ENCODE measurements around the gene ZSCAN2.
"Not testable (repeated sequence)": the region's sequence is repeated elsewhere in the genome, so short reads cannot be mapped to it uniquely, and the experiment has no call there.

Gene ZSCAN2

DNA sequence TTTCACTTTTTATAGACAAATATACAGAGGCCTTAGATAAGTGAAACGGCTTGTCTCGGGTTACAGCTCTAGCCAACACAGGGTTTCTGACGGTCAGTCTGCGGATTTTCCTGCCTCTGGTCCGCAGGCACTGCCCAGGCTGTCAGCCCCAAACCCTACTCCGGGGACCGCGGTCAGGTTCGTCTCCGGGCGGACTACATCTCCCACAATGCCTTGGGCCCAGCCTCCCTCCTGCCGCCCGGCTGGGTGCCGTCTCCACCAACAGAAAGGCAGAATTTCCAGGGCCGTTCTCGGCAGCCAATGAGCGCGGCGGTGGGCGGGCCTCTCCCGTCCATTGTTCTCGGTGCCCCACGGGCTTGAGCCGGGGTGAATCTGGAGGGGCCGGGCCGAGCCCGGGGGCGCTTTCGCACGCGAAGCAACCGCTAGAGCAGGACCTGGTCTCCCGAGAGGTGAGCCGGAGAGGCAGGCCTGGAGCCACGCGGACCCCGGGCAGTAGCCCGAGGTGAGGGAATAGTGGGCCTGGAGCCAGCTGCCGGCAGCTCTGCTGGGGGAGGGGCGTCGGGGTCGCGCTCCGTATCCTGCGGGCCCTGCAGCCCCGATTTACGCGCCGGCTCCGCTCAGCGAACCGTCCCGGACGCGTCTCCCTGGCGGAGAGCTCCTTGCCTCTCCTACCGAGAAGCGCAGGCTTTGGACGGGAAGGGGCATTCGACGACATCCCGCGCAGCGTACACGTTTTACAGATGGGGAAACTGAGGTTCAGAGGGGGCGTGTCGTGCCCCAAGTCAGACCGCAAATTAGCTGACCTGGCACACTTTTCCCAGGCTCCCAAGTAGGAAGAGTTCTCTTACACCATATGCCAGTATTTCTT is at the start of gene ZSCAN2:
Gene ZSCAN2, plus strand, starts transcription at position 323 of the 868 bp plus-strand sequence. CDS start 2,919 bp downstream, outside the sequence.
- peak; percentile 84 to 93 (median 89) for DNase-seq

DNA sequence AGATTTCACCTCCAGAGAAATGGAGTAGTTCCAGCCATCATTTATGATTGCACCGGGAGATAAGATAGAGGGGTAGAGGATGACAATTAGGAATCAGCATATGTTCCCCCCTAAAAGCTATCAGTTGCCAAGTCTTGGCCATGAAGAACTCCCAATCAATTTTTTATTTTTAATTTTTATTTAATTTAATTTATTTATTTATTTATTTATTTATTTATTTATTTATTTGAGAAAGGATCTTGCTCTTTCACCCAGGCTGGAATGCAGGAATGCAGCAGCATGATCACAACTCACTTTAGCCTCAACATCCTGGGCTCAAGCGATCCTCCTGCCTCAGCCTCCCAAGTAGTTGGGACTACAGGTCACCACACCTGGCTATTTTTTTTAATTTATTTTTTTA is 49.2 kb upstream of the ZSCAN2 start:
- DNase-seq: not testable (repeated sequence)

DNA sequence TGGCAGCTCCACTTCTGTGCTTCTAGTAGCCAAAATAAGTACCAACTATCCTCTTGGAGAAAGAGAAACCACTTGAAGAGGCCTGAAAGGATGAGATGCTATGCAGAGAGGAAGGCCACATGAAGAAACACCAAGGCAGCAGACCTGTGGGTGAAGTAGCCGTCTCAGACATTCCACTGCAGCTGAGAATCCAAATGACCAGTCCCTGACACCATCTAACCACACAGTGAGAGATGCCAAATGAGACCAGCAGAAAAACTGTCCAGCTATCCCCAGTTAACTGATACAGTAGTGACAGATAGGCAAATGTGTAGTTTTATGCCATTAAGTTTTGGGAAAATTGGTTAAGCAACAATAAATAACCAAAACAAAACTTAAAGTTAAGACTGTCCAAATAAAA is 47.9 kb upstream of the ZSCAN2 start:
- DNase-seq: no peak

DNA sequence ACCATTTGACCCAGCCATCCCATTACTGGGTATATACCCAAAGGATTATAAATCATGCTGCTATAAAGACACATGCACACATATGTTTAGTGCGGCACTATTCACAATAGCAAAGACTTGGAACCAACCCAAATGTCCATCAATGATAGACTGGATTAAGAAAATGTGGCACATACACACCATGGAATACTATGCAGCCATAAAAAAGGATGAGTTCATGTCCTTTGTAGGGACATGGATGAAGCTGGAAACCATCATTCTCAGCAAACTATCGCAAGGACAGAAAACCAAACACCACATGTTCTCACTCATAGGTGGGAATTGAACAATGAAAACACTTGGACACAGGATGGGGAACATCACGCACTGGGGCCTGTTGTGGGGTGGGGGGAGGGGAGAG is 44.1 kb upstream of the ZSCAN2 start:
- not testable (repeated sequence) for DNase-seq

DNA sequence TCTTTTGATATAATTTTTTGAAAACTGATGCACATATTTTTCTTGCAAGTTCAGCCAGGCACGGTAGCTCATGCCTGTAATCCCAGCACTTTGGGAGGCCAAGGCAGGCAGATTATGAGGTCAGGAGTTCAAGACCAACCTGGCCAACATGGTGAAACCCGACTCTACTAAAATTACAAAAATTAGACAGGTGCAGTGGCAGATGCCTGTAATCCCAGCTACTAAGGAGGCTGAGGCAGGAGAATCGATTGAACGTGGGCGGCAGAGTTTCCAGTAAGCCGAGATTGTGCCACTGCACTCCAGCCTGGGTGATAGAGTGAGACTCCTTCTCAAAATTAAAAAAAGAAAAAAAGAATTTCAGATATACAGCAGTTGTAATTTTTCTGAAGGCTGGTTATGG is 32.8 kb upstream of the ZSCAN2 start:
- not testable (repeated sequence) for DNase-seq

DNA sequence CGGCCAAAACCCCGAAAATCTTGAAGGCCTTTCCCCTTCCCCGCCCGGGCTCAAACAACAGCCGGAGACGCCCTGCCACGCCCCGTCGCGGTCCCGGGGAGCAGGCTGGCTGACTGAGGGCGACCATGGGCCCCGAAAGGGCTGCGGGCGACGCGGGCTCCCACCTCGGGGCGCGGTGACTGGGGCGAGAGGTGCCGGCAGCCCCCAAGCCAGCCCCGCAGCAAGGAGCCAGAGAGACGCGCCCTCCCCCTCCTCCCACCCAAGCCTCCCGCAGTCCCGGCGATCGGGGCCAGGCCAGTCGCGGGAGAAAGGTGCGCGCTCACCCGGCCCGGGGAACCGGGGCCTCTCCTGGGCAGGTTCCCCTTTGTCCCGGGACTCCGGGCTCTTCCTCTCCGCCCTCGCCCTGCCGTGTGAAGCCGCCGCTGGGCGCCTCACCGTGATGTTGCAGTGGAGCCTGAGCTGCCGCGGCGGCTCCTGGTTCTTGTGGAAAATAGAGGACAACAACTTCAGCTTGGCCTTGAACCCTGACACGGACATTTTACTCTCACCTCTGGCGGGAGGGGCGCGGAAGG is 30.6 kb upstream of the ZSCAN2 start:
- DNase-seq: peak in 5 of 6 experiments; percentile 10 to 56 (median 21)

DNA sequence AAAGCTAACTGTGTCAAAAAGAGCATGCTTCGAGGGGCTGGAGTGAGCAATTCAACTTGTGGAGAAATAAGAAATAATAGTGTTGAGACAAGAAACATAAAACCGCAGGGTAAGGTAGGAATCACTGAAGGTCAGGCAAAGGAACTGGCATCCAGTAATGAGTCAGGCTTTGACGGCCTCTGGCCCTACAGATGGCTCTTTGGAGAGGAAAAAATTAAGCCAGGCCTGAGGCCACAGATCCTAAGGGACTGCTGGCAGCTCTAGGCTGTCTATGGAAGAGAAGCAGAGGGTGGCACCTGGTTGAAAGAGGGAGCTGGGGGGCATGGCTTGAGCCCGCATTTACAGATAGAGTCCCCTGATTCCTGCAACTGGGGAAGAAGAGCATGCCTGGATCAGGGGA is 28.6 kb upstream of the ZSCAN2 start:
- DNase-seq: no peak

DNA sequence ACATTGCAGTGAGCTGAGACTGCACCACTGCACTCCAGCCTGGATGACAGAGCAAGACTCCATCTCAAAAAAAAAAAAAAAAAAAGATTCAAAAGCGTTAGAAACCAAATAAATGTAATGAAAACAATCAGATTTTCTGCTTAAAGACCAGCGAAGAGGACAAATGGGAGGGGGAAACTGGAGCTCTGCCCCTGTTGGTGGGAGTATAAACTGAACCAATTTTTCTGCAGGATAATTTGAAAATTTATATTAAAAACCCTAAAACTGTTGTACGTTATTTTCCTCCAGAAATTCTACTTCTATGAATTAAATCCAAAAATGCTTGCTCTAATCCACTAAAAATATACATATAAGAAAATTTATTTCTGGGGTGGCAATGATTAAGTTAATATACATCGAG is 25.3 kb upstream of the ZSCAN2 start:
- DNase-seq: no peak

DNA sequence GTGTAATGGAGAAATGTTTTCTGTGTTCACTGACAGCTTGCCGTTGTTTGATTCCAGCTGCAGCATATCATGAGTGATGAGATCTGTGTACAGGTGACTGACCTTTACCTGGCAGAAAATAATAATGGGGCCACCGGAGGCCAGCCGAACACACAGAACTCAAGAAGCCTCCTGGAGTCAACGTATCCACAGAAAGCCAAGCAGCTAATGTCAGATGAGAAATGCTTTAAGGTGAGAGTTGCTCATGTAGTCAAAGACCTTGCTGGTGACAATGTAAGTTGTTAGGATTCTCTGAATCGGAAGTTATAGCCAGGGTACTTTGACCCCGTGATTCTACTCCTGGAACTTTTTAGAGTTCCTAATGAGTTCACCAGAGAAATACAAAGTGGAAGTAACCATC is 22.9 kb upstream of the ZSCAN2 start:
- not testable (repeated sequence) for DNase-seq

DNA sequence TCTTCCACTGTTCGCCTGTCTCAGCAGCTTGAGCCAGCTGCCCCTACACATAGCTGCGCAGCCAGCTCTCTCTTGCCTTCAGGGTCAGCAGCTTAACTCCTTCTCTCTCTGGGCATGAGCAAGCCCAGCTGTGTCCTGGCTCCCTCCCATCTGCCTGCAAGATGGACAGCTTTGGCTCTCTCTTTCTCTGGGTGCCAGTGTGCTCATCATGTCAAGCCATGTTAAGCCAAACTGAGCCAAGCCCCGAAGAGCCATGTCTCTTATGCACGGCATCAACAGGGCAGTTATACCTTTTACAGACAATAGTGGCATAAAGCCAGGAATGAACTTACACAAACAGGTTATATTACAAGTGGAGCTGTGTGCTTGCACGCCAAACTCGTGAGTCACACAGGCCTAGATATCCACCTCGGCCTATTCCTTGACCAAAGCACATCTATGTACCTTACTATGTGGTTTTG is 21.5 kb upstream of the ZSCAN2 start:
- not testable (repeated sequence) for DNase-seq

DNA sequence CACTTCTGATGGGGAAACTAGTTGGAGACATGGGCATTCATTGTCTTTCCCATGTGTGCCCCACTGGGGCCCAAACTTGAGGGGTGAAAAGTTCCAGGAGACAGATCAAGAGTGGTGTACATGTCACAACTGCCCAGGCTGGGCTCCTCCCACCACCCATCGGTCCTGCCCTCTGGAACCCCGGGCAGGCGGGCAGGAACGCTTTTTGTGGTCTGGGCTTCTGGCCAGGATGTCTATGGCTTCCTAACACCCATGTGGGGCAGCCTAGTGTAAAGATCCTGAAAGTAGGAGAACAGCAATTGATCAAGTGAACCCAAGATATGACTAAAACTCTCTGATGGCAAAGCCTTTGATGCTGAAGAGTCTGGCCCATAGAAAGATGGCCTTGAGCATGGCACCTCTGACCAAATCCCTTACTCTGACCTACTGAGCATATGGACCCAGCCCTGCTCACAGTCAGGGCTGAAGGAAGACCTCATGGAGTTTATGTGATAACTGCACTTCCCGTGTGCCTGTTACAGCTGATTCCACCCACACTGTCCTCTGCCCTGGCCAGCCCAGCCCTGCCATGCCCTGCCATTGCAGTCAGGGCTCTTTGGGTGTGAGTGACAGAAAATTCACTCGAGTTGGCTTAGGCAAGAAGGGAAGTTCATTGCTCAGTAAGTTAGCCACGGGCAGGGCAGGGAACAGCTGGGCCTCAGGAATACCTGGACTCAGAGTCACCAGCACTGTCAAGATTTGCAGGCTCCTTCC is 19.0 kb upstream of the ZSCAN2 start:
- DNase-seq: not testable (repeated sequence)

DNA sequence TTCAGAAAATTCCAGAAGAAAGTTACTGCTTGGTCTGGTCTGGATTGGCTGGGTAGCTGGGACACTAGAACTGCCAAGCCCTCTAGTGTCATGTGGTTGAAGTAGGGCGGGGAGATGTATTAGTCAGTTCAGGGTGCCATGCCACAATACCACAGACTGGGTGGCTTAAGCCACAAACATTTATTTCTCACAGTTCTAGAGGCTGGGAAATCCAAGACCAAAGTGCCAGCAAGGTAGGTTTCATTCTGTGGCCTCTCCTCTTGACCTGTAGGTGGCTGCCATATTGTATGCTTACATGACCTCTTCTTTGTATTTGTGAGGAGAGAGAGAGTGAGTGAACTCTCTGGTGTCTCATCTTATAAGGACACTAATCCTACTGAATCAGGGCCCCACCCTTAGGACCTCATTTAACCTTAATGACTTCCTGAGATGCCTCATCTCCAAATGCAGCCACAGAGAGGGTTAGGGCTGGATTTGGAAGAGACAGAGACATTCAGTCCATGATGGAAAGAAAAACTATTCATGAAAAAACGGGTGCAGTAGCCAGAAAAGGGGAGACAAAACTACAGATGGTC is 18.1 kb upstream of the ZSCAN2 start:
- DNase-seq: no peak

DNA sequence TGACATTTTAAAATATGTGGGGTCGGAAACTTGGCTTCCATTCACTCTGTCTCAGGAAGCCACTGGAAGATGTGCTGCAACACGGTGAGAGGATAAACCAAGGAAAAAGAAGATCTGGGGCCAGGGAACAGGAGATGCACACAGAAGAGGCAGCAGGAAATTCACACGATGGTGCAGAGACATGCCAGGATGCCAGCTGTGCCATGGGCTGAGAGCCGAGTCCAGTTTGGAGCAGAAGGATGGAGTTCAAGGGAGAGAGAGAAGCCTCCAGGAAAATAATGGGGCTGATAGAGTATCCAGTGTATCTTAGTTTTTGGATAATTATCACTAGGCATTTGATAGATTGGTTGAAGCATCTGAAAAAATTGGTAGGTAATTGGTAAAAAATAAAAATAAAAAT is 16.9 kb upstream of the ZSCAN2 start:
- DNase-seq: not testable (repeated sequence)

DNA sequence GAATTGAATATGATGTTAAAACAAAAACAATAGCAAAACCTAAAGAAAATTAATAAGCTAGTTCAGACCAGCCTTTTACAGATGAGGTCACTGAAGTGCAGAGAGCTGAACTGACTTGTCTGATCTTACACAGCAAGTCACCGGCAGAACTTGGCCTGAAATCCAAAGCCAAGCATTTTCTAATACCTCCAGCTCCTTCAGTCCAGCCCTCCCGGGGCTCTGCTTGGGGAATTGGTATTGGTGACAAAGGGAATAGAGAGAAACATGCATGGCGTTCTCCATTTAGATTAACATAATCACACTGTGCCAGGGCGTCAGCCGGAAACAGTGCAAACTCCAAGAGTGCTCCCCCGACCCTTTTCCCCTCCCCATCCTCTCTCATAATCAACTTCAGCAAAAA is 14.1 kb upstream of the ZSCAN2 start:
- no peak for DNase-seq

DNA sequence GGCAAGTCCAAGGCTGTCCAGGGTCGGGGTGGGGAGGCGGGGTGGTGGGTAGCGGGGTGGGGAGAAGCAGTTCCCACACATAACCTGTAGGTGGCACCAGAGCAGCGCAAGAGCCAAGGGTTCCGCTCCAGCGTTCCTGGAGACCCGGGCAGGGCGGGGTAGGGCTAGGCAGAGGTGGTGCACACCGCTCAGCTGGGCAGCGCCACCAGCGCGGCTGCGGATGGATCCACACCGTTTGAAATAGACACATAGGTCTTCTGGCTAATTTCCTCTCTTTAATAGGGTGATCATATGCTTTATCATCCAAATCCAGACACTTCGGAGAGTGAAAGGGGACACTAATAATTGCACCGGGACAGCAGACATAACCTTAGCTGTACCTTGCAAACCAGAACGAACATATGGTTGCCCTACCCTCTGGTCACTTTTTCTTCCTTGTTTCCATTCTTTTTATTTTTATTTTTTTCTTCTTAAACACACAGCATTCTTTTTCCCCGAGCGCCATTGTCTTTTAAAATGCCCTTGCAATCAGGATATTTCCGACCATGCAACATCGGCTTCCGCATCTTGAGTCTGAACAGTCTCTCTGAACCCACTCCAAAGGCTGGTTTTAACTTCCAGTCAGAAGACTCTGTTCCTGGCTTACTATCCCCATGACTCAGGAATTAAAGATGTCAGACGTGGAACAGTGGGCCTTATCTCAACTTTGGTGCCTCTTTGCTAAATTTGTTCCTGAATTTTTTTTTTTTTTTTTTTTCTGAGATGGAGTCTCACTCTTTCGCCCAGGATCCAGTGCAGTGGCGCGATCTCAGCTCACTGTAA is 12.5 kb upstream of the ZSCAN2 start:
- DNase-seq: peak; percentile 58 to 87 (median 77)

DNA sequence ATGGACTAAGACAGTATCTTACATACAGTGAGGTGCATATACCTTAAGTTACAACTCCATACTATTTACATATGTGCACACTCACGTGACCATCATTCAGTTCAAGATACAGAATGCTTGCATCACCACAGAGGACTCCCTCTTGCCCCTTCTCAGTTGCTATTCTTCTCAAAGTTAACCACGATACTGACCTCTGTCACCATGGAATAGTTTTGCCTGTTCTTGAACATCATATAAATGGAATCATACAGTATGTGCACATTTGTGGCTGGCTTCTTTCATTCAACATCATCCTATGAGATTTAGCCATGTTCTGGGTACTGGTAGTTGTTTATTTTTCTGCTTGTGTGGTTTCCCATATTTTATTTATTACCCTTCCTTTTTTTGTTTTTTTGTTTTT is 10.4 kb upstream of the ZSCAN2 start:
- no peak for DNase-seq

DNA sequence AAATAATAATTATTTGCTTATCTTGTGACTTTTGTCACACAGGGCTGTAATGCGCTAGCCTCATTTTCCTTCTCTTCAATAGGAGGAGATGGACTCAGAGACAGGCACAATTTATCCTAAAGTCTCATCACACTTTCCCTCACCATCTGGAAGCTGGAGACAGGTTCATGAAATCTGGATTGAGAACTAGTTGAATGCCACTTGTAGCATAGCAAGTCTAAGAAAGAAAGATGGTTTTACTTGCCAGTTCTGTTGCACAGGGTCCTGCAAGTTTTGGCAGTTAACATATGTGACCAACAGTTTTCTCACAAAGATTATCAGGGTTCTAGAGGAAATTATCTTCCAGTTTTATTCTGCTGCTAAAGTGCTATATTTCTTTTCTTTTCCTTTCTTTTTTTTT is 9.0 kb upstream of the ZSCAN2 start:
- DNase-seq: no peak

DNA sequence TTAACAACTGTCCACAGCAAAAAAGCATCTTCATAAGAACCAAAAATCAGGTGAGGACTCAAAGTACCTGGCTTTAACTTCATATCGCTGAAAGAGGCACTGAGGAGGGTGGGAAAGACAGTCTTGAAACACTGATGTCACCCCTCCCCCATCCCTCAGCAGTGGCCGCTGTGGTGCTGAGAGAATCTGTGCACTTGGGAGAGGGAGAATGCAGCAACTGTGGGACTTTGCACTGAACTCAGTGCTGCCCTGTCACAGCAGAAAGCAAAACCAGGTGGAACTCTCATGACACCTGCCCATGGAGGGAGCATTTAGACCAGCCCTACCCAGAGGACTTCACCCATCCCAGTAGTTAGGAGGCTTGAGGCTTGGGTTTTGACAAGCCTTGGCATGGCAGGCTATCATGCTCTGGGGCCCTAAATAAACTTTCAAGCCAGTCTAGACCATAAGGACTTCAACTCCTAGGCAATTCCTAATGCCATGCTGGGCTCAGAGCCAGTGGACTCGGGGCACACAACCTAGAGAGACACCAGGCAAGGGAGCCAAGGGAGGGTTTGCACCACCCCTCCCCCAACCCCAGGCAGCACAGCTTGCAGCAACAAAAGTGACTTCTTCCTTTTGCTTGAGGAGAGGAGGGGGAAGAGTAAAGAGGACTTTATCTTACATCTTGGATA is 6.1 kb upstream of the ZSCAN2 start:
- DNase-seq: no peak

DNA sequence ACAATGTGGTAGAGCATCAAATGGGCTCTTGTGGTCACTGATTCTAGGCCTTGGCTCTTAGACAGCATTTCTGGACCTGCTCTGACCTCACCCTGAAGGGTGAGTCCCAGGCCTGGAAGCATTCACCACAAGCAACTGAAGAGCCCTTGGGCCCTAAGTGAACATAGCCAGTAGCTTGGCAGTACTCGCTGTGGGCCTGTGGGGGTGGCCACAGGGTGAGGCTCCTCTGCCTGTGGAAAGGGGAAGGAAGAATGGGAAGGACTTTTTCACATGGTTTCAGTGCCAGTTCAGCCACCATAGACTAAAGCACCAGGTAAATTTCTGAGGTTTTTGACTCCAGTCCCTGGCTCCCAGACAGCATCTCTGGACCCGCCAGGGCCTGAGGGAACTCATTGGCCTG is 5.1 kb upstream of the ZSCAN2 start:
- DNase-seq: no peak

DNA sequence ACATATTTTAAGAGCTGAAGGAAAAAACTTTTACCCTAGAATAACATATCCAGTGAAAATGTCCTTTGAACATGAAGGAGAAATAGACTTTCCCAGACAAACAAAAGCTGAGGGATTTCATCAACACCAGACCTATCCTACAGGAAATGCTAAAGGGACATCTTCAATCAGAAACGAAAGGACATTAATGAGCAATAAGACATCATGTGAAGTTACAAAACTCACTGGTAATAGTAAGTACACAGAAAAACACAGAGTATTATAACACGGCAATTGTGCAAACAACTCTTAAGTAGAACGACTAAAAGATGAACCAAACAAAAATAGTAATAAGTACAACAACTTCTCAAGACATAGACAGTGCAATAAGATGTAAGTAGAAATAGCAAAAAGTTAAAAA is 3.5 kb upstream of the ZSCAN2 start:
- DNase-seq: no peak

DNA sequence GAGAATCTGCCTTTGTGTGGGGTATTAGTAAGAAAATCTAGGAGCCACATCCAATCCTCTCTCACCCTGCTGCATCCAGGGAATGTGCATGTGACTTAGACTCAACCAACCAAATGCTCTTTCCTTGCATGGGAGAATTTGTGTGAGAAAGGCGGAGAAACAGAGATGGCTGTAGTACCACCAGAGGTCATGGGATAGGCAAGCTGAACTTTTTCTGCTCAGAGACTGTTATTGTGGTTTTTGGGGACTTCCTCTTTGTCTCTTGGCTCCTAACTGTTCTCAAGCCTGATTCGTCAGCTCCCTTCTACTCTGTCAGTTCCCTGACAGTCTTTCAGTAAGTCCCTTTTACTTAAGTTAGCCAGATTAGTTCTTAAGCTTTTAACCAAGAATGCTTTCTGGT is 2.6 kb upstream of the ZSCAN2 start:
- DNase-seq: peak in 5 of 6 experiments; percentile 10 to 68 (median 64)

DNA sequence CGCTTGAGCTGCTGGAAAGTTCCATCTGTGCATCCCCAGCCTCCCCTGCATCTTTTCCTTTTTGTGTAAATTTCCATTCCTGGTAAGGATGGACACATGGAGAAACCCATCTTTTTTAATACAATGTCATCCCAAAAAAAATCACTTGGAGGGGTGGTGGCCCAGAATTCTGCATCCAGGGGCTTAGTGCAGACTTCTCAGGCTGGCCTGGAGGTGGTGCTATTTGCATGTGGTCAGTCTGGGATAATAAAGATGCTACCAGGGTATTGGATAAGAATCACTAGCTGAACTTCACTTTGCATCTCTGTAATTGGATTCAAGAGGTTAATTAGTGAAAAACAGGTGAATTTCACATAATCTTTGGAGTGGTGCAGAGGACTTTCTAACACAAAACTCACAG is 1.8 kb upstream of the ZSCAN2 start:
- DNase-seq: no peak
